PC-9 (cell line): ENCODE results near the gene PLIN5. TPM values are rescaled to one million over a fixed set of nuclear protein-coding genes. Genes with fewer than 3 reads are reported as not detected.

ENCODE experiments used
- BruUV-seq: library from RNA; stranded (reverse); fragments of 400-500 nt; replicated peaks from 2 replicates; lab custom pipeline; 2021; lab: Mats Ljungman, UMichigan
- CTCF ChIA-PET: fragments of 300-600 bp; sonication (Branson Sonifier 250); formaldehyde crosslinking; loops from one replicate; lab custom pipeline; 2022; ENCODE audit warnings: antibody characterized with exemption; lab: Charles Lee
- POLR2A ChIA-PET: fragments of 300-600 bp; sonication (Branson Sonifier 250); formaldehyde crosslinking; loops from one replicate; lab custom pipeline; 2022; ENCODE audit warnings: antibody characterized with exemption; ENCODE audit not compliant: unreplicated experiment; lab: Charles Lee
- DNase-seq, 2 experiments: peaks; one replicate each; pipeline versions ENCODE4 v3.0.0 to v3.0.0-alpha.2; 2015 to 2022; ENCODE audit warnings: mixed read lengths in 1 of 2
- H2AFZ ChIP-seq: fragments of 200-600 bp; sonication (generic); 2 replicates; pipeline ENCODE4 v1.8.1; 2017; ENCODE audit warnings: antibody characterized with exemption
- H3F3A ChIP-seq: fragments of 200-600 bp; sonication (generic); 2 replicates; pipeline ENCODE4 v1.8.1; 2017; ENCODE audit warnings: antibody characterized with exemption, mild to moderate bottlenecking, low read depth; ENCODE audit not compliant: insufficient read depth
- H3K27ac ChIP-seq: fragments of 200-600 bp; sonication (generic); 2 replicates; pipeline ENCODE4 v1.6.1; 2016; ENCODE audit warnings: mixed run types
- H3K27me3 ChIP-seq: fragments of 200-600 bp; sonication (generic); 2 replicates; pipeline ENCODE4 v1.6.1; 2016; ENCODE audit warnings: low read depth, mixed run types; ENCODE audit not compliant: insufficient read depth
- H3K36me3 ChIP-seq: fragments of 200-600 bp; sonication (generic); 2 replicates; pipeline ENCODE4 v1.6.1; 2016; ENCODE audit warnings: low read depth, mixed run types
- H3K4me1 ChIP-seq: fragments of 200-600 bp; sonication (generic); replicated peaks from 2 replicates; pipeline ENCODE4 v1.6.1; 2016; ENCODE audit warnings: mixed run types; ENCODE audit not compliant: insufficient read depth
- H3K4me2 ChIP-seq: fragments of 200-600 bp; sonication (generic); 2 replicates; pipeline ENCODE4 v1.6.1; 2017; ENCODE audit warnings: mixed run types
- H3K4me3 ChIP-seq: fragments of 200-600 bp; sonication (generic); 2 replicates; pipeline ENCODE4 v1.6.1; 2016; ENCODE audit warnings: mixed run types
- H3K79me2 ChIP-seq: fragments of 200-600 bp; sonication (generic); 2 replicates; pipeline ENCODE4 v1.6.1; 2017; ENCODE audit warnings: low read depth, mixed run types
- H3K9me2 ChIP-seq: fragments of 200-600 bp; sonication (generic); 2 replicates; pipeline ENCODE4 v1.8.1; 2017; ENCODE audit warnings: mild to moderate bottlenecking; ENCODE audit not compliant: insufficient read depth
- H3K9me3 ChIP-seq: fragments of 200-600 bp; sonication (generic); 2 replicates; pipeline ENCODE4 v1.8.1; 2016; ENCODE audit warnings: low read depth; ENCODE audit not compliant: insufficient read depth
- H4K20me1 ChIP-seq: fragments of 200-600 bp; sonication (generic); 2 replicates; pipeline ENCODE4 v1.8.1; 2017; ENCODE audit not compliant: insufficient read depth
- EZH2 ChIP-seq: fragments of 200-600 bp; sonication (generic); IDR thresholded peaks from 2 replicates; pipeline ENCODE4 v1.8.0; 2017; ENCODE audit warnings: antibody characterized with exemption, low read depth
- intact Hi-C: fragments of 100-400 bp; cut with micrococcal nuclease; formaldehyde crosslinking; loops from one replicate; pipeline ENCODE4 v1.10.0; 2022; ENCODE audit not compliant: unreplicated experiment
- total RNA-seq: library from RNA; stranded (reverse); gene quantifications from 2 replicates; pipeline ENCODE4 v1.2.3, GENCODE V29; 2021
- TF ChIP-seq, protein P1 (sequence below): fragments of 200-600 bp; sonication (generic); conservative IDR thresholded peaks from 2 replicates; pipeline ENCODE4 v1.6.1; 2017; ENCODE audit warnings: mixed run types, antibody characterized with exemption, mild to moderate bottlenecking, moderate library complexity

PLIN5 gene
- total RNA-seq, 1 experiment from 2014 or later: 4.4 TPM

DNA sequence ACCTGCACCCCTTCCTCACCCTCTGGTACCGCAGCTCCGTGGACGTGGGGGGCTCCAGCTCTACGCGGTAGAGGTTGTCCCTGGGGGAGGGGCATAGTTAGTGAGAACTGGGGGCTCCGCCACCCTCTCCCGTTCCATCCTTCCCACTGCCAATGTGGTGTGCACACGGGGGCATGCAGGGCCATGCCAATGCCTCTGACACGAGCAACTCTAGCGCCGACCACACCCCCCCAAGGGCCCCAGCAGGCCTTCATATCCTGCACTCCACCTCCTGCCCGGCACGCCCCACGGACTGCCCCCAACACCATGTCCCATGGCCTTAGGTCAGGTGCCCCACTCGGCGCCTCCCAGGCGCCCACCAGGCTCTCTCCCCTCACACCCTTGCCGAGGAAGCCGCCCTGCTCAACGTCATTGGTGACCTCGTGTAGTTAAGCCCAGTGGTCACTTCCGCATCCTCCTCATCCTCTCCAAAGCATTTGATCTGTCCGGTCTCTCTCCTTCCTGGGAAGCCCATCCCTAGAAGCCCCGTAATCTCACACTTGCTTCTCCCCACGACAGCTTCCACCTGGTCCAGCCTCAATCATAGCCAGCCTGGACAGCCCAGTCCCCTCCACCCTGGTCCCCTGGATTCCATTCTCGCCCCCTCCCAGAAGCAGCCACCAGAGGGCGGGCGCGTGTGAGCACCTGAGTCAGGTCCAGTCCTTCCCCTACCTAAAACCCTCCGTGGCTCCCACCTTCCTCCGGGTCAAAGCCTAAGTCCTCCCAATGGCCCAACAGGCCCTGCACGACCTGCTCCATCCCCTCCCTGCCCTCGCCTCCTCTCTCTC, 22.3 kb upstream of the PLIN5 start:
- H3K9me2 ChIP-seq: no peaks in the 10 kb centered on the region
- no peaks in the 10 kb centered on the region for H3K27me3 ChIP-seq
- no TSS peak for BruUV-seq
- H3K4me2 ChIP-seq: peak overlapping the region; percentile 42
- no peaks in the 10 kb centered on the region for H4K20me1 ChIP-seq
- no peak overlapping the region for H3K4me3 ChIP-seq
- peak in 1 of 2 experiments; percentile 28 for DNase-seq
- no peak overlapping the region for H2AFZ ChIP-seq
- TF ChIP-seq, protein P1, sequence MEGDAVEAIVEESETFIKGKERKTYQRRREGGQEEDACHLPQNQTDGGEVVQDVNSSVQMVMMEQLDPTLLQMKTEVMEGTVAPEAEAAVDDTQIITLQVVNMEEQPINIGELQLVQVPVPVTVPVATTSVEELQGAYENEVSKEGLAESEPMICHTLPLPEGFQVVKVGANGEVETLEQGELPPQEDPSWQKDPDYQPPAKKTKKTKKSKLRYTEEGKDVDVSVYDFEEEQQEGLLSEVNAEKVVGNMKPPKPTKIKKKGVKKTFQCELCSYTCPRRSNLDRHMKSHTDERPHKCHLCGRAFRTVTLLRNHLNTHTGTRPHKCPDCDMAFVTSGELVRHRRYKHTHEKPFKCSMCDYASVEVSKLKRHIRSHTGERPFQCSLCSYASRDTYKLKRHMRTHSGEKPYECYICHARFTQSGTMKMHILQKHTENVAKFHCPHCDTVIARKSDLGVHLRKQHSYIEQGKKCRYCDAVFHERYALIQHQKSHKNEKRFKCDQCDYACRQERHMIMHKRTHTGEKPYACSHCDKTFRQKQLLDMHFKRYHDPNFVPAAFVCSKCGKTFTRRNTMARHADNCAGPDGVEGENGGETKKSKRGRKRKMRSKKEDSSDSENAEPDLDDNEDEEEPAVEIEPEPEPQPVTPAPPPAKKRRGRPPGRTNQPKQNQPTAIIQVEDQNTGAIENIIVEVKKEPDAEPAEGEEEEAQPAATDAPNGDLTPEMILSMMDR: no peak
- no peak for TF ChIP-seq EZH2
- H3K79me2 ChIP-seq: no peaks in the 10 kb centered on the region
- H3K4me1 ChIP-seq: no peaks in the 10 kb centered on the region
- H3K9me3 ChIP-seq: no peaks in the 10 kb centered on the region
- peaks cover 3% of the 10 kb centered on the region for H3F3A ChIP-seq
- no peak overlapping the region for H3K27ac ChIP-seq
- intact Hi-C loops: no loop called here
- ChIA-PET POLR2A (no interaction called here), CTCF (no interaction called here)
- H3K36me3 ChIP-seq: no peaks in the 10 kb centered on the region

DNA sequence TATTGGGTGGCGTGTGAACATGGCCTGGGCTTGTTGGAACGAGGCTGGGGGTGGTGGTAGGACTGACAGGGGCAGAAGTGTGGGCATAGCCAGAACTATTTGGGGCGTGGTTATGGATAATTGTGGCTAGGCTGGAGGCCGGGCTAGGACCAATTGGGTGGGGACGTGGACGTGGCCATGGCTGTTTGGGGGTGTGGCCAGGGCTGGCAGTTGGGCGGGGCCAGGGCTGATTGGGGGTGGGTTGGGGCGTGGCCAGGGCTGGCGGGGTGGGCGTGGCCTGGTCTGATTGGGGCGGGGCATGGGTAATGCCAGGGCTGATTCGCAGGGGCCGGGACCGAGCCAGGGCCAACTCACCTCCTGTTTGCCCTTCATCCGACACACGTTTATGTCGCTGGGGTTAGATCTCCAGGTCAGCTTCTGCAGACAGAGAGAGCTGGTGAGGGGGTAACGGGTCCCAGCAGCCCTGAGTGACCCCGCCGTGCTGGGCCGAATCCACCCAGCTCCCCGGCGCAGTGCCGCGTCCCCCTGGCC, 21.6 kb upstream of the PLIN5 start:
- Histone ChIP-seq H2AFZ (no peak overlapping the region), H3K9me3 (no peaks in the 10 kb centered on the region), H3K27ac (no peak overlapping the region), H3K4me3 (peak overlapping the region; percentile 31; the same call in 1 of the 2 replicates), H4K20me1 (no peaks in the 10 kb centered on the region), H3F3A (peaks cover 3% of the 10 kb centered on the region), H3K4me2 (peak overlapping the region; percentile 56), H3K4me1 (no peaks in the 10 kb centered on the region), H3K27me3 (no peaks in the 10 kb centered on the region), H3K9me2 (no peaks in the 10 kb centered on the region), H3K79me2 (no peaks in the 10 kb centered on the region), H3K36me3 (no peaks in the 10 kb centered on the region)
- ChIA-PET POLR2A (no interaction called here), CTCF (interaction anchor here (0.7 kb wide), 1 partner anchor 419 kb away, joined by 7 read pairs; no protein-coding TSS in a partner anchor)
- no TSS peak for BruUV-seq
- DNase-seq: peak in 1 of 2 experiments; percentile 41
- intact Hi-C loops: no loop called here
- TF ChIP-seq EZH2: no peak
- TF ChIP-seq, protein P1: no peak

DNA sequence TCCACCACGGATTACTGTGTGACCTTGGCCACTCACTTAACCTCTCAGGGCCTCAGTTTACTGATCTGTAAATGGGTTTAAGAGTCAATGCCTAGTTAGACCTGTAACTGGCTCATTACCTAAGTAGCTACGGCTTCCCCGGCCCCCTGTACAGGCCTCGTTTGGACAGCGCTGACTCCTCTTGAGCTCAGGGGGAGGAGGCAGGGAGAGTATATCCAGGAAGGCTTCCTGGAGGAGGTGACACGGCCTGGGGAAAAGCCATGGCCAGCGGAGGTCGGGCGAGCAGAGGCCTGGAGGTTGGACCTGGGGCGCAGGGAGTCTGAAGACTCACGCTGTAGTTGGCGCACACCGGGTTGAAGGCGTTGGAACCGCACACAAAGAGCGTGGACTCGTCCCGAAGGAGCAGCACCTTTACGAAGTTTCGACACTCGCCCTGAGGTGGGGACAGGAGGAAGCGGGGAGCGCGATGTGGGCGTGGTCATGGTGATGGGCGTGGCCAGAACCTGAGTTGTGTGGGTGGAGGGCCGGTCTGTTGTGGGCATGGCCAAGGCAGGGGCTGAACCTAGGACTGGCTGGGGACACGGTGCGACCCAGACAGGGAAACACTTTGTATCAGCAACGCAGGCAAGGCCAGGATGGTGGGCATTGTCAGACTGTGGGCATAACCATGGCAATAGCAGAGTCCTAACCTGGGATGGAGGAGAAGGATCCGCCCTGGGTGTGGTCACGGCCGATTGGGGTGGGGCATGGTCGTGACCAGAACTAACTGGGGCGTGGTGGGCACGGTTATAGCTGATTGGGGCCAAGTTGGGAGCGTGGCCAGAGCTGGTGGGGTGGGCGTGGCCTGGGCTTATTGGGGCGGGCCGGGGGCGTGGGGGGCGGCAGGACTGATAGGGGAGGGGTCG, 20.9 kb upstream of the PLIN5 start:
- Histone ChIP-seq H3F3A (peaks cover 3% of the 10 kb centered on the region), H3K4me3 (peak overlapping the region; percentile 31; the same call in 1 of the 2 replicates), H3K9me3 (no peaks in the 10 kb centered on the region), H3K4me1 (no peaks in the 10 kb centered on the region), H3K4me2 (peak overlapping the region; percentile 56; the same call in 1 of the 2 replicates), H2AFZ (no peak overlapping the region), H3K36me3 (no peaks in the 10 kb centered on the region), H3K27ac (no peak overlapping the region), H3K9me2 (no peaks in the 10 kb centered on the region), H4K20me1 (no peaks in the 10 kb centered on the region), H3K79me2 (no peaks in the 10 kb centered on the region), H3K27me3 (no peaks in the 10 kb centered on the region)
- intact Hi-C loops: no loop called here
- TF ChIP-seq, protein P1: no peak
- no peak for TF ChIP-seq EZH2
- ChIA-PET CTCF (interaction anchor here (0.7 kb wide), 1 partner anchor 419 kb away, joined by 7 read pairs; no protein-coding TSS in a partner anchor), POLR2A (no interaction called here)
- BruUV-seq: no TSS peak
- peak in 1 of 2 experiments; percentile 62 for DNase-seq
